NCI-H1694 treated with DMSO at 0.1 percent for 48 hours (cell line): ENCODE results near the gene CYSTM1.
"Not testable (repeated sequence)": the region's sequence is repeated elsewhere in the genome, so short reads cannot be mapped to it uniquely, and the experiment has no call there.

Experiments used
- DNase-seq: peaks from one replicate; lab custom pipeline; 2025; lab: John Stamatoyannopoulos, UW

Gene CYSTM1

GRCh38 chr5:140178086-140178410 is 3.1 kb downstream of the CYSTM1 start:
- no peak for DNase-seq

- DNase-seq = no peak
Observed at GRCh38 chr5:140178482-140179116, 3.6 kb downstream of the CYSTM1 start.

- DNase-seq = no peak
Observed at GRCh38 chr5:140181002-140181483, 6.1 kb downstream of the CYSTM1 start.

- DNase-seq = no peak
Observed at GRCh38 chr5:140181525-140181924, 6.5 kb downstream of the CYSTM1 start.

- DNase-seq = no peak
Observed at GRCh38 chr5:140182075-140182711, 7.2 kb downstream of the CYSTM1 start.

- no peak for DNase-seq
Observed at GRCh38 chr5:140182803-140183367, 7.9 kb downstream of the CYSTM1 start.

- DNase-seq = no peak
Observed at GRCh38 chr5:140185409-140185808, 10.4 kb downstream of the CYSTM1 start.

- no peak for DNase-seq
Observed at GRCh38 chr5:140186267-140186671, 11.3 kb downstream of the CYSTM1 start.

- DNase-seq = no peak
Observed at GRCh38 chr5:140189253-140189652, 14.3 kb downstream of the CYSTM1 start.

- no peak for DNase-seq
Observed at GRCh38 chr5:140189977-140190871, 15.2 kb downstream of the CYSTM1 start.

- DNase-seq = no peak
Observed at GRCh38 chr5:140190872-140191218, 15.9 kb downstream of the CYSTM1 start.

GRCh38 chr5:140192715-140193430 is 17.9 kb downstream of the CYSTM1 start:
- DNase-seq = no peak

GRCh38 chr5:140194662-140195061 is 19.7 kb downstream of the CYSTM1 start:
- DNase-seq = no peak

- DNase-seq = no peak
Observed at GRCh38 chr5:140196115-140196814, 21.3 kb downstream of the CYSTM1 start.

GRCh38 chr5:140197023-140197422 is 22.0 kb downstream of the CYSTM1 start:
- DNase-seq = no peak

- DNase-seq = not testable (repeated sequence)
Observed at GRCh38 chr5:140198915-140199314, 23.9 kb downstream of the CYSTM1 start.

- DNase-seq = no peak
Observed at GRCh38 chr5:140202078-140202477, 27.1 kb downstream of the CYSTM1 start.

GRCh38 chr5:140202610-140203009 is 27.6 kb downstream of the CYSTM1 start:
- no peak for DNase-seq

- no peak for DNase-seq
Observed at GRCh38 chr5:140205216-140205615, 30.2 kb downstream of the CYSTM1 start.

- no peak for DNase-seq
Observed at GRCh38 chr5:140205952-140206351, 31.0 kb downstream of the CYSTM1 start.

GRCh38 chr5:140207250-140207964 is 32.4 kb downstream of the CYSTM1 start:
- DNase-seq = no peak
